Suprapubic skin (tissue), 4 donors: ENCODE measurements around the gene UBE2QL1.
"Not testable (repeated sequence)": the region's sequence is repeated elsewhere in the genome, so short reads cannot be mapped to it uniquely, and the experiment has no call there.

Experiments
- CTCF ChIP-seq, 2 donors: fragments of 200-600 bp in 1 of 2; fragments of 450-650 bp in 1 of 2; sonication (generic) in 1 of 2; IDR thresholded peaks; one replicate each; pipeline ENCODE4 v1.5.1; 2016 to 2019; ENCODE audit warnings: antibody characterized with exemption in 2 of 2, mild to moderate bottlenecking in 1 of 2, moderate library complexity in 1 of 2
- EP300 ChIP-seq: sonication (generic); formaldehyde crosslinking; IDR thresholded peaks from one replicate; pipeline ENCODE4 v1.6.1; 2017; ENCODE audit warnings: antibody characterized with exemption
- POLR2A ChIP-seq, 2 donors: fragments of 450-650 bp; IDR thresholded peaks; one replicate each; pipeline ENCODE4 v1.6.1; 2017; ENCODE audit warnings: antibody characterized with exemption in 2 of 2, mild to moderate bottlenecking in 2 of 2, moderate library complexity in 2 of 2
- POLR2AphosphoS5 ChIP-seq, 3 donors: sonication (generic); formaldehyde crosslinking; IDR thresholded peaks; one replicate each; pipeline ENCODE4 v1.6.1; 2017; ENCODE audit warnings: antibody characterized with exemption in 3 of 3

GRCh38 chr5:6515812-6516211 is 67.2 kb downstream of the UBE2QL1 start:
- TF ChIP-seq POLR2A (IDR thresholded peaks at IDR 0.05); CTCF (IDR thresholded peaks at IDR 0.05); EP300; POLR2AphosphoS5 (IDR thresholded peaks at IDR 0.05): not testable (repeated sequence)
